GM23248 (cell line): ENCODE data around the gene CTDP1.
"Not testable (repeated sequence)": the region's sequence is repeated elsewhere in the genome, so short reads cannot be mapped to it uniquely, and the experiment has no call there.

Experiments
- EZH2 ChIP-seq: fragments of 200-600 bp; sonication (generic); IDR thresholded peaks from 2 replicates; pipeline ENCODE4 v1.6.1; 2018; ENCODE audit warnings: antibody characterized with exemption, mild to moderate bottlenecking; ENCODE audit not compliant: insufficient read depth, poor library complexity, severe bottlenecking
- EZH2phosphoT487 ChIP-seq: fragments of 200-600 bp; sonication (generic); IDR thresholded peaks from 2 replicates; pipeline ENCODE4 v1.6.1; 2018; ENCODE audit warnings: antibody characterized with exemption, moderate library complexity, mild to moderate bottlenecking, low read depth; ENCODE audit not compliant: insufficient read depth

GRCh38 chr18:79719478-79720358 is 40.1 kb downstream of the CTDP1 start:
- not testable (repeated sequence) for TF ChIP-seq EZH2, EZH2phosphoT487
